Astrocyte of the cerebellum (primary cell): ENCODE results near the gene PSMD6.

ENCODE experiments used
- DNase-seq: peaks from one replicate; pipeline ENCODE4 v3.0.0-alpha.2; 2011; ENCODE audit warnings: low read depth
- H3K4me3 ChIP-seq: 2 replicates; pipeline ENCODE4 v1.5.1; 2011; ENCODE audit warnings: mild to moderate bottlenecking, low read depth, low read length, moderate library complexity
- in situ Hi-C: cut with HindIII; loops from 2 replicates; pipeline ENCODE4 v1.10.0; 2017; ENCODE audit warnings: low sequenced_read_pairs
- TF ChIP-seq, protein P1 (sequence below): IDR thresholded peaks from 2 replicates; pipeline ENCODE4 v1.5.1; 2012; ENCODE audit warnings: low read length, low read depth, moderate library complexity, mild to moderate bottlenecking; ENCODE audit errors: missing control alignments

PSMD6 gene

GRCh38 chr3:64047787-64048186, 24.5 kb upstream of the PSMD6 start:
- TF ChIP-seq, protein P1, sequence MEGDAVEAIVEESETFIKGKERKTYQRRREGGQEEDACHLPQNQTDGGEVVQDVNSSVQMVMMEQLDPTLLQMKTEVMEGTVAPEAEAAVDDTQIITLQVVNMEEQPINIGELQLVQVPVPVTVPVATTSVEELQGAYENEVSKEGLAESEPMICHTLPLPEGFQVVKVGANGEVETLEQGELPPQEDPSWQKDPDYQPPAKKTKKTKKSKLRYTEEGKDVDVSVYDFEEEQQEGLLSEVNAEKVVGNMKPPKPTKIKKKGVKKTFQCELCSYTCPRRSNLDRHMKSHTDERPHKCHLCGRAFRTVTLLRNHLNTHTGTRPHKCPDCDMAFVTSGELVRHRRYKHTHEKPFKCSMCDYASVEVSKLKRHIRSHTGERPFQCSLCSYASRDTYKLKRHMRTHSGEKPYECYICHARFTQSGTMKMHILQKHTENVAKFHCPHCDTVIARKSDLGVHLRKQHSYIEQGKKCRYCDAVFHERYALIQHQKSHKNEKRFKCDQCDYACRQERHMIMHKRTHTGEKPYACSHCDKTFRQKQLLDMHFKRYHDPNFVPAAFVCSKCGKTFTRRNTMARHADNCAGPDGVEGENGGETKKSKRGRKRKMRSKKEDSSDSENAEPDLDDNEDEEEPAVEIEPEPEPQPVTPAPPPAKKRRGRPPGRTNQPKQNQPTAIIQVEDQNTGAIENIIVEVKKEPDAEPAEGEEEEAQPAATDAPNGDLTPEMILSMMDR, result no peak
- in situ Hi-C loops, result no loop called here
- no peak overlapping the region for H3K4me3 ChIP-seq
- no peak for DNase-seq

- no peak for DNase-seq
- no peak overlapping the region for H3K4me3 ChIP-seq
- in situ Hi-C loops, result no loop called here
- TF ChIP-seq, protein P1, result no peak
These were observed 23.8 kb upstream of the PSMD6 start for GRCh38 chr3:64046996-64047594.

GRCh38 chr3:64046592-64046991, 23.3 kb upstream of the PSMD6 start:
- no peak for DNase-seq
- no peak overlapping the region for H3K4me3 ChIP-seq
- TF ChIP-seq, protein P1, result no peak
- in situ Hi-C loops, result no loop called here

DNA sequence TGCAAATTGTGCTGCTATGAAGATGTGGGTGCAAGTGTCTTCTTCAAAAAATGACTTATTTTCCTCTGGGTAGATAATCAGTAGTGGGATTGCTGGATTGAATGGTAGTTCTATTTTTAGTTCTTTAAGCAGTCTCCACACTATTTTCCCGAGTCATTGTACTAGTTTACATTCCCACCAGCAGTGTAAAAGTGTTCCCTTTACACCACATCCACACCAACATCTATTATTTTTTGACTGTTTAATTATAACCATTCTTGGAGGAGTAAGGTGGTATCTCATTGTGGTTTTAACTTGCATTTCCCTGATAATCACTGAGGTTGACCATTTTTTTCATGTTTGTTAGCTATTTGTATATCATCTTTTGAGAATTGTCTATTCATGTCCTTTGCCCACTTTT, 19.7 kb upstream of the PSMD6 start:
- DNase-seq, result no peak
- in situ Hi-C loops, result no loop called here
- H3K4me3 ChIP-seq, result no peak overlapping the region
- TF ChIP-seq, protein P1, result no peak

GRCh38 chr3:64039981-64040733, 16.9 kb upstream of the PSMD6 start:
- DNase-seq, result no peak
- no peak overlapping the region for H3K4me3 ChIP-seq
- TF ChIP-seq, protein P1, result no peak
- in situ Hi-C loops, result loop anchor here (10.0 kb wide), 2 partner anchors 145 to 435 kb away; no protein-coding TSS in a partner anchor

DNA sequence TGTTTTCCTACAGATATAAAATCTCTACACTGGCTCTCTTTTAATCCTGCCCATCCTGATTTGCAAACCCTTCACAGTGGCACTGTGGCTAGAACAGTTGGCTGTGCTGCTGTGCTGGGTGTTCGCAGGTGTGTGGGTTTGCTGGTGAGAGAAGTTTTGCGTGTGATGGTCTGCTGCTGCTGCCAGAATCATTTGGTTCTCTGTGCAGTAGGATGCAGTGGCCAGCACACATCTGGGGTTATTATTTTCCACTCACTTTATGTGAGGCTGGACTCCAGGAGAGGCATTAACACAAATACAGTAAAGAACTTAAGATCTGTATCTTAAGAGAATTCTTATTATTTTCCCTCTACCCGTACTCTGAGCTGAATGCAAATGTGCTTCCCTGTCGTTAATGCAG, 16.0 kb upstream of the PSMD6 start:
- no peak for DNase-seq
- TF ChIP-seq, protein P1, result no peak
- in situ Hi-C loops, result loop anchor here (10.0 kb wide), 2 partner anchors 145 to 435 kb away; no protein-coding TSS in a partner anchor
- H3K4me3 ChIP-seq, result no peak overlapping the region
